Upper lobe of left lung (tissue), 6 donors: Measurements from ENCODE around the gene SLC35E4. TPM values are rescaled to one million over a fixed set of nuclear protein-coding genes. Genes with fewer than 3 reads are reported as not detected.

ENCODE experiments used
- ATAC-seq, 2 donors: fragments of 200-7000 bp; cut with Tn5 transposase; one replicate each; pipeline ENCODE4 v1.9.1; 2022; ENCODE audit warnings: mild to moderate bottlenecking in 2 of 2, moderate library complexity in 2 of 2; ENCODE audit not compliant: low FRiP score in 2 of 2
- DNase-seq, 2 donors: peaks; one replicate each; pipeline ENCODE4 v3.0.0-alpha.2; 2019 to 2020
- H3K27ac ChIP-seq, 4 donors: fragments of 200-600 bp; sonication (generic); one replicate each; pipeline ENCODE4 v1.5.1; 2016 to 2019
- H3K27me3 ChIP-seq, 4 donors: fragments of 200-600 bp; sonication (generic); one replicate each; pipeline ENCODE4 v1.5.1; 2017 to 2019
- H3K36me3 ChIP-seq, 4 donors: fragments of 200-600 bp; sonication (generic); one replicate each; pipeline ENCODE4 v1.5.1; 2016 to 2019
- H3K4me1 ChIP-seq, 4 donors: fragments of 200-600 bp; sonication (generic); one replicate each; pipeline ENCODE4 v1.5.1; 2018 to 2019
- H3K4me3 ChIP-seq, 4 donors: fragments of 200-600 bp; sonication (generic); one replicate each; pipeline ENCODE4 v1.5.1; 2017 to 2019; ENCODE audit warnings: mild to moderate bottlenecking in 2 of 4, moderate library complexity in 1 of 4
- H3K9me3 ChIP-seq, 4 donors: fragments of 200-600 bp; sonication (generic); one replicate each; pipeline ENCODE4 v1.5.1; 2018 to 2019
- CTCF ChIP-seq, 6 experiments: fragments of 450-650 bp in 4 of 6; fragments of 200-600 bp in 2 of 6; sonication (generic) in 2 of 6; IDR thresholded peaks; one replicate each; pipeline ENCODE4 v1.5.1; 2016 to 2019; ENCODE audit warnings: antibody characterized with exemption in 6 of 6
- EP300 ChIP-seq, 4 donors: sonication (generic); formaldehyde crosslinking; IDR thresholded peaks; one replicate each; pipeline ENCODE4 v1.5.1; 2017; ENCODE audit warnings: antibody characterized with exemption in 4 of 4, control low read depth in 2 of 4
- POLR2A ChIP-seq, 4 donors: fragments of 450-650 bp; IDR thresholded peaks; one replicate each; pipeline ENCODE4 v1.5.1; 2016 to 2017; ENCODE audit warnings: antibody characterized with exemption in 4 of 4, mild to moderate bottlenecking in 2 of 4
- POLR2AphosphoS5 ChIP-seq, 2 donors: sonication (generic); formaldehyde crosslinking; IDR thresholded peaks; one replicate each; pipeline ENCODE4 v1.5.1; 2017; ENCODE audit warnings: antibody characterized with exemption in 2 of 2
- WGBS, 2 donors: methylation state at CpG; one replicate each; pipeline ENCODE4 v1.1.5; 2017 to 2018; 5-methylcytosine and 5-hydroxymethylcytosine counted together
- total RNA-seq, 6 donors: library from RNA; depleted of rRNA in 4 of 6; stranded (reverse); fragments of >200 nt in 4 of 6; gene quantifications; one replicate each; pipeline versions ENCODE4 v1.1.0 to v1.2.1, GENCODE V29; 2016 to 2021
- donor health status: DM: no; HTN: no; CAD: no; lungs with moderate emphysema.
- donor health status: DM: no; HTN: yes; CAD: no; lungs with severe emphysema.

Gene SLC35E4
- total RNA-seq, 6 donors from 2014 or later, result 1.3 to 14.7 (median 5.8) TPM

- Histone ChIP-seq H3K27me3 (no peaks in the 10 kb centered on the region), H3K9me3 (no peaks in the 10 kb centered on the region), H3K36me3 (no peaks in the 10 kb centered on the region), H3K27ac (no peak overlapping the region), H3K4me1 (peaks cover 4 to 7% (median 5%) of the 10 kb centered on the region in 4 donors), H3K4me3 (no peak overlapping the region)
- WGBS, 2 donors, result 48 to 61% methylated on average over 2 of the region's 2 CpGs
- DNase-seq (no peak), ATAC-seq (no peak)
- TF ChIP-seq POLR2AphosphoS5 (IDR thresholded peaks at IDR 0.05), result no peak
- TF ChIP-seq CTCF (IDR thresholded peaks at IDR 0.05), result no peak
- no peak for TF ChIP-seq POLR2A (IDR thresholded peaks at IDR 0.05)
- no peak for TF ChIP-seq EP300 (IDR thresholded peaks at IDR 0.05)
Observed at GRCh38 chr22:30596199-30596598, 39.4 kb upstream of the SLC35E4 start.

DNA sequence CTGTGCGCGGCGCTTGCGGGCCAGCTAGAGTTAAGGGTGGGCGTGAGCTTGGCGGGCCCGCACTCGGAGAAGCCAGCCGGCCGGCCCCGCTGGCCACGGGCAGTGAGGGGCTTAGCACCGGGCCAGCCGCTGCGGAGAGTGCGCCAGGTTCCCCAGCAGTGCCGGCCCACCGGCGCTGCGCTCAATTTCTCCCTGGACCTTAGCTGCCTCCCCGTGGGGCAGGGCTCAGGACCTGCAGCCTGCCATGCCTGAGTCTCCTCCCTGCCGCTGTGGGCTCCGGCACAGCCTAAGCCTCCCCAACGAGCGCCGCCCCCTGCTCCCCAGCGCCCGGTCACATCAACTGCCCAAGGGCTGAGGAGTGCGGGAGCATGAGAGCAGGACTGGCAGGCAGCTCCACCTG is 38.7 kb upstream of the SLC35E4 start:
- TF ChIP-seq EP300 (IDR thresholded peaks at IDR 0.05), result no peak
- TF ChIP-seq POLR2A (IDR thresholded peaks at IDR 0.05), result no peak
- TF ChIP-seq CTCF (IDR thresholded peaks at IDR 0.05), result no peak
- H3K9me3 ChIP-seq, result no peaks in the 10 kb centered on the region
- ATAC-seq (no peak), DNase-seq (peak in 1 of 2 donors; percentile 82)
- peaks cover 4 to 5% (median 4%) of the 10 kb centered on the region in 4 donors for H3K4me1 ChIP-seq
- 91% methylated on average over 22 of the region's 29 CpGs; no CpG with 5 or more reads in 1 of the 2 donors for WGBS, 2 donors
- no peaks in the 10 kb centered on the region for H3K36me3 ChIP-seq
- H3K4me3 ChIP-seq, result no peak overlapping the region
- H3K27me3 ChIP-seq, result no peaks in the 10 kb centered on the region
- H3K27ac ChIP-seq, result no peak overlapping the region

- H3K27ac ChIP-seq, result no peak overlapping the region
- no peak overlapping the region for H3K4me3 ChIP-seq
- no peak for TF ChIP-seq EP300 (IDR thresholded peaks at IDR 0.05)
- TF ChIP-seq POLR2A (IDR thresholded peaks at IDR 0.05), result no peak
- TF ChIP-seq POLR2AphosphoS5 (IDR thresholded peaks at IDR 0.05), result no peak
- TF ChIP-seq CTCF (IDR thresholded peaks at IDR 0.05), result no peak
- no peak for DNase-seq
- no peaks in the 10 kb centered on the region for H3K27me3 ChIP-seq
- H3K4me1 ChIP-seq, result no peaks in the 10 kb centered on the region
- WGBS, 2 donors, result 86 to 95% methylated on average over 3 of the region's 3 CpGs
- H3K9me3 ChIP-seq, result no peaks in the 10 kb centered on the region
- H3K36me3 ChIP-seq, result no peaks in the 10 kb centered on the region
- no peak for ATAC-seq
Observed at GRCh38 chr22:30598986-30599385, 36.6 kb upstream of the SLC35E4 start.

GRCh38 chr22:30600921-30601320 is 34.7 kb upstream of the SLC35E4 start:
- no peaks in the 10 kb centered on the region for H3K36me3 ChIP-seq
- ATAC-seq (no peak), DNase-seq (no peak)
- H3K9me3 ChIP-seq, result no peaks in the 10 kb centered on the region
- peaks cover 8 to 9% (median 8%) of the 10 kb centered on the region in 4 donors for H3K4me1 ChIP-seq
- TF ChIP-seq CTCF (IDR thresholded peaks at IDR 0.05), result no peak
- no peak for TF ChIP-seq POLR2AphosphoS5 (IDR thresholded peaks at IDR 0.05)
- TF ChIP-seq POLR2A (IDR thresholded peaks at IDR 0.05), result no peak
- no peak for TF ChIP-seq EP300 (IDR thresholded peaks at IDR 0.05)
- H3K27ac ChIP-seq, result no peak overlapping the region
- 47 to 55% methylated on average over 3 of the region's 3 CpGs for WGBS, 2 donors
- H3K4me3 ChIP-seq, result no peak overlapping the region
- H3K27me3 ChIP-seq, result no peaks in the 10 kb centered on the region

DNA sequence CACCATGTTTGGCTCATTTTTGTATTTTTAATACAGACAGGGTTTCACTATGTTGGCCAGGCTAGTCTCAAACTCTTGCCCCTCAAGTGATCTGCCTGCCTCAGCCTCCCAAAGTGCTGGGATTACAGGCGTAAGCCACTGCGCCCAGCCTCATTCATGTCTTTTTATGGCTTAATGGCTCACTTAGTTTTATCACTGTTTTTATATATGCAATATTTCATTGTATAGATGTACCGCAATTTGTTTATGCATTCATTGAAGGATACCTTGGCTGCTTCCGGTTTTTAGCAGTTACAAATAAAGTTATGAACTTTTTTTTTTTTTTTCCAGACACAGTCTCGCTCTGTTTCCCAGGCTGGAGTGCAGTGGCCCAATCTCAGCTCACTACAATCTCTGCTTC is 34.1 kb upstream of the SLC35E4 start:
- Histone ChIP-seq H3K27ac (no peak overlapping the region), H3K4me1 (peaks cover 11 to 14% (median 12%) of the 10 kb centered on the region in 4 donors), H3K36me3 (no peaks in the 10 kb centered on the region), H3K27me3 (no peaks in the 10 kb centered on the region), H3K4me3 (no peak overlapping the region), H3K9me3 (no peaks in the 10 kb centered on the region)
- no peak for DNase-seq
- no peak for ATAC-seq
- WGBS, 2 donors, result 78 to 89% methylated on average over 5 of the region's 5 CpGs
- no peak for TF ChIP-seq EP300 (IDR thresholded peaks at IDR 0.05)
- TF ChIP-seq POLR2AphosphoS5 (IDR thresholded peaks at IDR 0.05), result no peak
- TF ChIP-seq CTCF (IDR thresholded peaks at IDR 0.05), result no peak
- no peak for TF ChIP-seq POLR2A (IDR thresholded peaks at IDR 0.05)
